Gastrocnemius medialis (tissue), 4 donors: ENCODE results near the gene AHDC1. TPM values are rescaled to one million over a fixed set of nuclear protein-coding genes. Genes with fewer than 3 reads are reported as not detected.
"Not testable (repeated sequence)": the region's sequence is repeated elsewhere in the genome, so short reads cannot be mapped to it uniquely, and the experiment has no call there.

Experiments
- ATAC-seq, 2 donors: fragments of 150-250 bp; one replicate each; pipeline ENCODE4 v1.9.1; 2016
- DNase-seq, 2 donors: peaks; one replicate each; pipeline ENCODE4 v3.0.0-alpha.2; 2019
- H3K27ac ChIP-seq, 4 donors: fragments of 200-600 bp; sonication (generic); 1 replicate in 1 of 4; 2 replicates in 3 of 4; pipeline ENCODE4 v1.5.1; 2016 to 2018; ENCODE audit warnings: mild to moderate bottlenecking in 2 of 4, moderate library complexity in 1 of 4
- H3K27me3 ChIP-seq, 3 donors: fragments of 200-600 bp; sonication (generic) in 2 of 3; 1 replicate in 1 of 3; 2 replicates in 2 of 3; pipeline versions ENCODE4 v1.5.1 to v1.6.0; 2016 to 2019; ENCODE audit warnings: mild to moderate bottlenecking in 1 of 3, moderate library complexity in 1 of 3
- H3K36me3 ChIP-seq, 2 donors: fragments of 200-600 bp; sonication (generic) in 1 of 2; one replicate each; pipeline ENCODE4 v1.5.1; 2017 to 2018
- H3K4me1 ChIP-seq, 2 donors: fragments of 200-600 bp; sonication (generic) in 1 of 2; one replicate each; pipeline ENCODE4 v1.5.1; 2016 to 2017; ENCODE audit warnings: mild to moderate bottlenecking in 2 of 2
- H3K4me3 ChIP-seq, 4 donors: fragments of 200-600 bp; sonication (generic) in 3 of 4; 1 replicate in 1 of 4; 2 replicates in 3 of 4; pipeline ENCODE4 v1.5.1; 2016 to 2019; ENCODE audit warnings: mild to moderate bottlenecking in 2 of 4
- H3K9me3 ChIP-seq, 3 donors: fragments of 200-600 bp; sonication (generic) in 2 of 3; 1 replicate in 1 of 3; 2 replicates in 2 of 3; pipeline ENCODE4 v1.5.1; 2016 to 2019
- POLR2A ChIP-seq, 2 donors: fragments of 450-650 bp; IDR thresholded peaks; one replicate each; pipeline ENCODE4 v1.6.1; 2017; ENCODE audit warnings: antibody characterized with exemption in 2 of 2, mild to moderate bottlenecking in 2 of 2, moderate library complexity in 2 of 2
- in situ Hi-C, 4 donors: fragments of 200-750 bp; cut with MboI; loops; one replicate each; pipeline versions ENCODE4 v1.15.0 to v1.8.0; 2017; ENCODE audit warnings: low sequenced_read_pairs in 4 of 4
- intact Hi-C: fragments of 100-400 bp; cut with DNase I; formaldehyde crosslinking; loops from one replicate; pipeline ENCODE4 v1.15.1; 2023; ENCODE audit warnings: low total_unique reads
- total RNA-seq, 4 donors: library from RNA; depleted of rRNA; stranded (reverse); fragments of >200 nt; gene quantifications; one replicate each; pipeline versions ENCODE4 v1.1.0 to v1.2.3, GENCODE V29; 2016
- TF ChIP-seq, protein P1 (sequence below), 5 experiments: fragments of 450-650 bp in 3 of 5; fragments of 200-600 bp in 2 of 5; sonication (generic) in 2 of 5; IDR thresholded peaks in 4 of 5; conservative IDR thresholded peaks in 1 of 5; 1 replicate in 4 of 5; 2 replicates in 1 of 5; pipeline ENCODE4 v1.5.1; 2016 to 2019; ENCODE audit warnings: antibody characterized with exemption in 5 of 5, mild to moderate bottlenecking in 3 of 5, moderate library complexity in 3 of 5

The AHDC1 gene
- total RNA-seq, 4 donors from 2014 or later: 22.2 to 57.9 (median 35.2) TPM

GRCh38 chr1:27543284-27543683 is 60.7 kb downstream of the AHDC1 start:
- Histone ChIP-seq H3K9me3 (no peaks in the 10 kb centered on the region), H3K27me3 (no peaks in the 10 kb centered on the region), H3K27ac (peak overlapping the region; percentile 84 to 100 (median 94)), H3K4me3 (no peak overlapping the region), H3K4me1 (peaks cover 75 to 77% of the 10 kb centered on the region in 2 donors), H3K36me3 (peaks cover 0 to 13% of the 10 kb centered on the region in 2 donors)
- no peak for DNase-seq
- no peak for TF ChIP-seq POLR2A (IDR thresholded peaks at IDR 0.05)
- TF ChIP-seq, protein P1, sequence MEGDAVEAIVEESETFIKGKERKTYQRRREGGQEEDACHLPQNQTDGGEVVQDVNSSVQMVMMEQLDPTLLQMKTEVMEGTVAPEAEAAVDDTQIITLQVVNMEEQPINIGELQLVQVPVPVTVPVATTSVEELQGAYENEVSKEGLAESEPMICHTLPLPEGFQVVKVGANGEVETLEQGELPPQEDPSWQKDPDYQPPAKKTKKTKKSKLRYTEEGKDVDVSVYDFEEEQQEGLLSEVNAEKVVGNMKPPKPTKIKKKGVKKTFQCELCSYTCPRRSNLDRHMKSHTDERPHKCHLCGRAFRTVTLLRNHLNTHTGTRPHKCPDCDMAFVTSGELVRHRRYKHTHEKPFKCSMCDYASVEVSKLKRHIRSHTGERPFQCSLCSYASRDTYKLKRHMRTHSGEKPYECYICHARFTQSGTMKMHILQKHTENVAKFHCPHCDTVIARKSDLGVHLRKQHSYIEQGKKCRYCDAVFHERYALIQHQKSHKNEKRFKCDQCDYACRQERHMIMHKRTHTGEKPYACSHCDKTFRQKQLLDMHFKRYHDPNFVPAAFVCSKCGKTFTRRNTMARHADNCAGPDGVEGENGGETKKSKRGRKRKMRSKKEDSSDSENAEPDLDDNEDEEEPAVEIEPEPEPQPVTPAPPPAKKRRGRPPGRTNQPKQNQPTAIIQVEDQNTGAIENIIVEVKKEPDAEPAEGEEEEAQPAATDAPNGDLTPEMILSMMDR (IDR thresholded peaks at IDR 0.05 in 4 of 5, conservative IDR thresholded peaks at IDR 0.05 in 1 of 5): no peak
- in situ Hi-C loops: no loop called here
- ATAC-seq: no peak
- intact Hi-C loops: loop anchor here (2.0 kb wide), 1 partner anchor 20 kb away; no protein-coding TSS in a partner anchor

GRCh38 chr1:27542463-27543273 is 61.3 kb downstream of the AHDC1 start:
- Histone ChIP-seq H3K9me3 (no peaks in the 10 kb centered on the region), H3K27me3 (no peaks in the 10 kb centered on the region), H3K4me3 (no peak overlapping the region), H3K4me1 (peaks cover 81 to 83% of the 10 kb centered on the region in 2 donors), H3K36me3 (peaks cover 0 to 7% of the 10 kb centered on the region in 2 donors), H3K27ac (peak overlapping the region; percentile 84 to 100 (median 94))
- intact Hi-C loops: loop anchor here (2.0 kb wide), 1 partner anchor 20 kb away; no protein-coding TSS in a partner anchor
- DNase-seq (peak; percentile 87 to 96), ATAC-seq (peak; percentile 81 to 83)
- peak; percentile 77 for TF ChIP-seq POLR2A (IDR thresholded peaks at IDR 0.05)
- TF ChIP-seq, protein P1 (IDR thresholded peaks at IDR 0.05 in 4 of 5, conservative IDR thresholded peaks at IDR 0.05 in 1 of 5): no peak
- in situ Hi-C loops: no loop called here

DNA sequence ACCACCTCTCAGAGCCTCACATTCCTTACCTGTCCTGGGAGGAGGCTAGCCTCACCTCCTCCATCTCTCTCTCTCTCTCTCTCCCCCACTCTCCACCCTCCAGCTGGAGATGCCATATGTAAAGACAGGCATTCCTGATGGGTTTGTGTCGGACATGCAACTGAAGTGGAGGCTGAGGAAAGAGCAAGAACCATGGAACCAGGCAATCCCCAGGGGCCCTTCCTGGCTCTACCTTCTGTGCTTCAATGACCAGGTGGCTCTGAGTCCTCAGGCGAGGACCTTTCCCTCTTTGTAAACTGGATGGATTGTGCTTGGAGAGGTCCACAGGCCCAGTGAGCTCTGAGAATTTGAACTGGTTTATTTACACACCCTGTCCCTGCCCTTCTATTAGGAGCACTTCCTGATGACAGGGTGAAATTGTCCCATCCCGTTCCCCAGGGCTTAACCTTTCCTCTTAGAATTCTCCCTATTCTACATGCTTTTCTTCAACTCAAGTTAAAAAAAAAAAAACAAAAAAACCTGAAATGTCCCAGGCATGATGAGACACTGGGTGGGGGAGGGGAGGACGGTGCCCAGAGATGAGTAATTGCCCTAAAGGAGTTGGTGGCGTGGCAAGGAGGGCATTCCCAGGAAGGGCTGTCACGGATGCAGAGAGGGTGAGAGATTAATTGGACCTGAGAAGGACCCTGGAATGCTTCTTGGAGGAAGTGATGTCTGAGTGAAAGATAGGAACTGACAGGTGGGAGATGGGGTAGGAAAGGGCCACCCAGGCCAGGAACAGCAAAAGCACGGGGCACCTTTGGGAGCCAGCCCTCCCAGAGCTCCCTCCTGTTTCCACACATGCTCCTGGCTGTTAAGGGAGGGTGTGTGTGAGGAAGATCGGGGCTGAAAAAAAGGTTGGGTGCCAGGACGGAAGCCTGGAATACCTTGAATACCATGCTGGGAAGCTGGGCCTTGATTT is 63.8 kb downstream of the AHDC1 start:
- Histone ChIP-seq H3K4me1 (peaks cover 78 to 90% of the 10 kb centered on the region in 2 donors), H3K36me3 (no peaks in the 10 kb centered on the region), H3K9me3 (no peaks in the 10 kb centered on the region), H3K4me3 (no peak overlapping the region), H3K27ac (peak overlapping the region; percentile 84 to 100 (median 94)), H3K27me3 (no peaks in the 10 kb centered on the region)
- intact Hi-C loops: no loop called here
- in situ Hi-C loops: no loop called here
- TF ChIP-seq, protein P1 (IDR thresholded peaks at IDR 0.05 in 4 of 5, conservative IDR thresholded peaks at IDR 0.05 in 1 of 5): no peak
- no peak for TF ChIP-seq POLR2A (IDR thresholded peaks at IDR 0.05)
- DNase-seq (peak in 1 of 2 donors; percentile 72), ATAC-seq (no peak)

DNA sequence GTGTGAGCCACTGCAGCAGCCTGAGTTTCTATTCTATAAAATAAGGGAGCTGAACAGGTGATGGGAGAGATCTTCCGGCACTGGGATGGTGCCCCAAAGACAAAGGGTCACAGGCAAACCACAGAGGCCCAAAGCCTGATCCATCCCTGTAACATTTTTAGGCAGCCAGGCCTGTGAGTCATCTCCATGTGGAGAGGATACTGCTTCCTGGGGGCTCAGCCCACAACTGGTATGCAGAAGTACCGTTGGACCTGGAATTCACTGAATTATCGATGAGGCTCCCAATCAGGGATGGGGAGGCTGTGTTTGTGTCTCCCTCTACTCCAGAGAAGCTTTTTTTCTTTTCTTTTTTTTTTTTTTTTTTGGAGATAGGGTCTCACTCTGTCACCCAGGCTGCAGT is 65.2 kb downstream of the AHDC1 start:
- H3K4me1 ChIP-seq: peaks cover 64 to 78% of the 10 kb centered on the region in 2 donors
- H3K27ac ChIP-seq: peak overlapping the region; percentile 84 to 100 (median 94)
- no peak for TF ChIP-seq POLR2A (IDR thresholded peaks at IDR 0.05)
- TF ChIP-seq, protein P1 (IDR thresholded peaks at IDR 0.05 in 4 of 5, conservative IDR thresholded peaks at IDR 0.05 in 1 of 5): no peak

GRCh38 chr1:27538305-27538676 is 65.7 kb downstream of the AHDC1 start:
- DNase-seq, ATAC-seq, in situ Hi-C loops, H3K4me3 ChIP-seq, H3K27me3 ChIP-seq, intact Hi-C loops, H3K9me3 ChIP-seq: not testable (repeated sequence)
- H3K4me1 ChIP-seq: peaks cover 59 to 73% of the 10 kb centered on the region in 2 donors
- peaks cover 0 to 15% of the 10 kb centered on the region in 2 donors for H3K36me3 ChIP-seq
- H3K27ac ChIP-seq: peak overlapping the region; percentile 84 to 100 (median 94)

More for the DNA sequence above, 65.2 kb downstream of the AHDC1 start:
- in situ Hi-C loops (no loop called here), intact Hi-C loops (no loop called here)
- H3K4me3 ChIP-seq: no peak overlapping the region
- peak in 1 of 2 donors; percentile 22 for ATAC-seq
- peak in 1 of 2 donors; percentile 64 for DNase-seq
- no peaks in the 10 kb centered on the region for H3K27me3 ChIP-seq
- H3K36me3 ChIP-seq: peaks cover 0 to 10% of the 10 kb centered on the region in 2 donors
- no peaks in the 10 kb centered on the region for H3K9me3 ChIP-seq
